ENCODE data around the gene RPS15.

RPS15 gene

DNA sequence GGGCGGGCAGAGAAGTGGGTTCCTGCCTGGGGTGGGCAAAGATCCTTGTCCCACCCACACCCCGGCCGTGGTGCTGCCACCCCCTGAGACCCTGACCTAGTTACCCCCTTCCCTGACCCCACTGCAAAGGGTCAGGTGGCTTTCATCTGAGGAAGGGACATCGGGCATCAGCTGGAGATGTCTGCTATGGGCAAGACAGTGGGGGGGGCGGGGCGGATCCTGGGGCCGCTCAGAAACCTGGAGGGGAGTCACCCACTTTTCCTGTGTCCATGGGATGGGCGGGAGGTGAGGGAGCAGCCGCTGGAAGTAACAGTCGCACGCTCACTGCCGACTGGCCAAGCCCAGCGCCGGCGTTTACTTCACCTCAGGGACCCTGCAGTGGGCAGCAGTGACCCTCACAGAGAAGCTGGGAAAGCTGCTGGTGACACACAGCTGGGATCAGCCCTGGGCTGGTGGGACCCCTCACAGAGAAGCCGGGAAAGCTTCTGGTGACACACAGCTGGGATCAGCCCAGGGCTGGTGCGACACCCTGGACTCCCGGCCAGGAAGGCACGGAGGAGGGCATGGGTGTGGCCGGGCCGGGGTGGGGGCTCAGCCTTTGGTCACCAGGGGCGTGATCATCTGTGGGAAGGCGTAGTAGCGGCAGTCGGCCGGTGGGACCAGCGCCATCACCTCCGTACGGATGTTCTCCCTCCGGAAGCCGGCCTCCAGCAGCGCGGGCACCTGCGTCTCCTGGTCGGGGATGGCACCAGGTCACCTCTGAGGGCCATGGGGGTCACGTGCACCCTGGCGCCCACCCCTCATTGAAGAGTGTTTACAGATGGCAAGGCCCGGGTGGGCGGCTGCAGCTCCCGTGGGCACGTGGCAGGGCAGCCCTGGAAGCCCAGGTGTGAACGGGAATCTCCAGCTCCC lies 41.2 kb upstream of the RPS15 start:
- Histone ChIP-seq H3K27me3 (no peaks in the 10 kb centered on the region), H3K4me1 (peaks cover 15% of the 10 kb centered on the region), H3K36me3 (peaks cover 21% of the 10 kb centered on the region), H3K9me3 (no peaks in the 10 kb centered on the region), H3K4me3 (ENCODE audit: low read depth, low read length) (no peak overlapping the region)
- no peak for DNase-seq
- TF ChIP-seq, protein P1, sequence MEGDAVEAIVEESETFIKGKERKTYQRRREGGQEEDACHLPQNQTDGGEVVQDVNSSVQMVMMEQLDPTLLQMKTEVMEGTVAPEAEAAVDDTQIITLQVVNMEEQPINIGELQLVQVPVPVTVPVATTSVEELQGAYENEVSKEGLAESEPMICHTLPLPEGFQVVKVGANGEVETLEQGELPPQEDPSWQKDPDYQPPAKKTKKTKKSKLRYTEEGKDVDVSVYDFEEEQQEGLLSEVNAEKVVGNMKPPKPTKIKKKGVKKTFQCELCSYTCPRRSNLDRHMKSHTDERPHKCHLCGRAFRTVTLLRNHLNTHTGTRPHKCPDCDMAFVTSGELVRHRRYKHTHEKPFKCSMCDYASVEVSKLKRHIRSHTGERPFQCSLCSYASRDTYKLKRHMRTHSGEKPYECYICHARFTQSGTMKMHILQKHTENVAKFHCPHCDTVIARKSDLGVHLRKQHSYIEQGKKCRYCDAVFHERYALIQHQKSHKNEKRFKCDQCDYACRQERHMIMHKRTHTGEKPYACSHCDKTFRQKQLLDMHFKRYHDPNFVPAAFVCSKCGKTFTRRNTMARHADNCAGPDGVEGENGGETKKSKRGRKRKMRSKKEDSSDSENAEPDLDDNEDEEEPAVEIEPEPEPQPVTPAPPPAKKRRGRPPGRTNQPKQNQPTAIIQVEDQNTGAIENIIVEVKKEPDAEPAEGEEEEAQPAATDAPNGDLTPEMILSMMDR (IDR thresholded peaks at IDR 0.05; ENCODE audit: low read depth, low read length) = no peak

DNA sequence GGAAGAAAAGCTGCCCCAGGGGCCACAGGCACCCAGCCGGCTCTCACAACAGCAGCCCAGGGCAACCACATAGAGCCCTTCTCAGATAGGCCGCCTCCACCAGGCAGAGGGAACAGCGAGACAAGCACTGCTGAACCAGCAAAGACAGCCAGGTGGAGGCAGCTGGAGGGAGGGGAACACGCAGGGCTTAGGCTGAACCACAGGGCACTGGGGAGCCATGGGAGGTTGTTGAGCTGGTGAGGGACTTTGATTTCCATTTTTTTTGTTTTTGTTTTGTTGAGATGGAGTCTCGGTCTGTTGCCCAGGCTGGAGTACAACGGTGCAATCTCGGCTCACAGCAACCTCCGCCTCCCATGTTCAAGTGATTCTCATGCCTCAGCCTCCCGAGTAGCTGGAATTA lies 40.4 kb upstream of the RPS15 start:
- TF ChIP-seq, protein P1 (IDR thresholded peaks at IDR 0.05; ENCODE audit: low read depth, low read length) = no peak
- Histone ChIP-seq H3K36me3 (peaks cover 13% of the 10 kb centered on the region), H3K4me1 (peaks cover 15% of the 10 kb centered on the region), H3K4me3 (ENCODE audit: low read depth, low read length) (no peak overlapping the region), H3K9me3 (no peaks in the 10 kb centered on the region), H3K27me3 (no peaks in the 10 kb centered on the region)
- no peak for DNase-seq

DNA sequence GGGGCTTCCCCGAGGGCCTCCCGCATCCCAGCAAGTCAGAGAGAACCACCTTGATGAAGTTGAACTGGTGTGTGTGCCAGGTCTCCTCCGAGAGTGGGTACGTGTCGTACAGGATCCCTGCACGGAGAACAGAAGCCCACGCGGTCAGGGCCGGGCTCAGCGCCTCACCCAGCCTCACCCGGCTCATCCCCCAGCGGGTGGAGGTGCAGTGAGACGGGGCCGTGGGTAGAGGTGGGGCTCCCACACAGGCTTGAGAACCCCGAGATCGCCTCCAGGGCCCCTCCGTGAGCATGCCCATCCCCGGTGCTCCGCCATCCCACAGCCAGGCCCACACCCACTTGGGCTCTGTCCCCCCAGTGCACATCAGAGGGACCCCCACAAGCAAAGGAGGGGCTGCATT lies 39.1 kb upstream of the RPS15 start:
- DNase-seq = no peak
- Histone ChIP-seq H3K9me3 (no peaks in the 10 kb centered on the region), H3K36me3 (peaks cover under 1% of the 10 kb centered on the region; the same call in 1 of the 2 replicates), H3K4me1 (peaks cover 15% of the 10 kb centered on the region), H3K4me3 (ENCODE audit: low read depth, low read length) (no peak overlapping the region), H3K27me3 (no peaks in the 10 kb centered on the region)
- TF ChIP-seq, protein P1 (IDR thresholded peaks at IDR 0.05; ENCODE audit: low read depth, low read length) = no peak

DNA sequence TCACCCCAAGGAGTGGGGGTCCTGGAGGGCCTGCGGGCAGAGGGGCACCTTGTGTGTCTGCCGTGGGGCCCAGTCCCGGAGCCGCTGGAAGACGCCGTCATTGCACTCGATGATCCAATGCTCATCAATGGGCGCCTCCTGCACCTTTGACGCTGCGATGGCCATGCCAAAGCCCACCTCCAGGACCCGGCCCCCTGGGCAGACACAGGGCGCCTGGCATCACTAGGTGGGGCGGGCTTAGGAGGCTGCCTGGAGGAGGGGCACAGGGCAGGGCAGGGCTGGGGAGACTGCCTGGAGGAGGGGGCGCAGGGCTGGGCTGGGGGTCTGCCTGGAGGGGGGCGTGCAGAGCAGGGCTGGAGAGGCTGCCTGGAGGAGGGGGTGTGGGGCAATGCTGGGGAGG lies 38.5 kb upstream of the RPS15 start:
- DNase-seq = no peak
- Histone ChIP-seq H3K4me1 (peaks cover 13% of the 10 kb centered on the region), H3K9me3 (no peaks in the 10 kb centered on the region), H3K36me3 (no peaks in the 10 kb centered on the region), H3K27me3 (no peaks in the 10 kb centered on the region), H3K4me3 (ENCODE audit: low read depth, low read length) (no peak overlapping the region)
- TF ChIP-seq, protein P1 (IDR thresholded peaks at IDR 0.05; ENCODE audit: low read depth, low read length) = no peak

DNA sequence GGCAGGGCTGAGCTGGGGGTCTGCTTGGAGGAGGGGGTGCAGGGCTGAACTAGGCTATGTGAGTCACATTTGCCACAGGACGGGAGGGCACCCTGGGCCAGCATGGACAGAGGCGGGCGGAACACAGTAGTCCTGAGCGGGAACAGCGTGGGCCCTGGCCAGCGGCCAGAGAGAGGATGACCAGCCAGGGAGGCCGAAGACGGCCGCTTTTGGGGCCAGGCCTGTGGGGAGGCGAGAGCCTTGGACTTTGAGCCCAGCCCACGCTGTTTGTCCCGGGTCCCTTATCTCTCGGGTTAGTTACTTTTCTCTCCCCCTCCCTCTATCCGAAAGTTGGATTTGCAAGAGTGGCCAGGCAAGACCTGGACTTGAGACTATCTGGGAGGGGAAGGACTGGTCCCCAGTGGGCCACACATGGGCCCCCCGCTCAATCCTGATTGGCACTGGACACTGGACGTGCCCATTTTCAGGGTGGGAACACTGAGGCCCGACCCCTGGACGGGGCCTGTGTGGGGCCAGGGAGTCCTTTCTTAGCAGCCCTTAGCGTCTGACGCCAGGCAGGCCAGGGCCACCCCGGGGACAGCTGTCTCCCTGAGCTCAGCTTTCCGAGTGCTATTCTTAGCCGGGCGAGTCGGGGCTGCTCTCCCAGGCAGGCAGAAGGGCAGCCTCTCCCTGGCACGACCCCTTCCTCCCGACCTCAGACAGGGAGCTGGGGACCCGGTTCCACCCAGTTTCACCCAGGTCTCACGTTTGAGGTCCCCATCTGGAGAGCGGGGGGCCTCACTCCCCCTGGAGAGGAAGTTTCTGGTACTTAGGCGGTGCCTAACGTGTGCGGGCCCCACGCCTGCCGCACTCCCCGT lies 37.7 kb upstream of the RPS15 start:
- TF ChIP-seq, protein P1 (IDR thresholded peaks at IDR 0.05; ENCODE audit: low read depth, low read length) = no peak
- Histone ChIP-seq H3K27me3 (no peaks in the 10 kb centered on the region), H3K36me3 (no peaks in the 10 kb centered on the region), H3K4me3 (ENCODE audit: low read depth, low read length) (peak overlapping the region; percentile 51), H3K9me3 (no peaks in the 10 kb centered on the region), H3K4me1 (peaks cover 5% of the 10 kb centered on the region)
- no peak for DNase-seq
